ENCODE data around the gene GLCE.

- TF ChIP-seq CTCF (IDR thresholded peaks at IDR 0.05) (no peak), REST (IDR thresholded peaks at IDR 0.05; ENCODE audit: insufficient read depth in 1 of 2, low read depth in 2 of 2, low read length in 1 of 2) (no peak)
Measured at GRCh38 chr15:69156736-69157381, 3.6 kb upstream of the GLCE start.
